Heart right ventricle (tissue), 16 donors: ENCODE measurements around the gene PDHB. TPM values are rescaled to one million over a fixed set of nuclear protein-coding genes. Genes with fewer than 3 reads are reported as not detected.

Experiments
- ATAC-seq, 8 donors: fragments of 200-7000 bp; cut with Tn5 transposase; one replicate each; pipeline ENCODE4 v1.9.1; 2020; ENCODE audit warnings: mild to moderate bottlenecking in 8 of 8, moderate library complexity in 8 of 8, moderate number of reproducible peaks in 1 of 8
- DNase-seq, 2 donors: peaks; one replicate each; pipeline ENCODE4 v3.0.0-alpha.2; 2020
- H3K27ac ChIP-seq, 10 donors: fragments of 200-600 bp; sonication (generic) in 2 of 10; one replicate each; pipeline versions ENCODE4 v1.5.0 to v1.8.0; 2020 to 2022; ENCODE audit warnings: mild to moderate bottlenecking in 3 of 10
- H3K27me3 ChIP-seq, 7 donors: fragments of 200-600 bp; one replicate each; pipeline ENCODE4 v1.8.0; 2021 to 2022; ENCODE audit warnings: mild to moderate bottlenecking in 2 of 7
- H3K36me3 ChIP-seq, 9 donors: fragments of 200-600 bp; sonication (generic) in 1 of 9; one replicate each; pipeline versions ENCODE4 v1.5.0 to v1.8.0; 2020 to 2022; ENCODE audit warnings: mild to moderate bottlenecking in 2 of 9
- H3K4me1 ChIP-seq, 9 donors: fragments of 200-600 bp; sonication (generic) in 1 of 9; one replicate each; pipeline versions ENCODE4 v1.5.0 to v1.8.0; 2020 to 2022; ENCODE audit warnings: mild to moderate bottlenecking in 4 of 9
- H3K4me3 ChIP-seq, 10 donors: fragments of 200-600 bp; sonication (generic) in 2 of 10; one replicate each; pipeline versions ENCODE4 v1.5.0 to v1.8.0; 2020 to 2022; ENCODE audit warnings: mild to moderate bottlenecking in 7 of 10, moderate library complexity in 2 of 10
- H3K9me3 ChIP-seq, 11 donors: fragments of 200-600 bp in 10 of 11; sonication (generic) in 2 of 11; one replicate each; pipeline versions ENCODE4 v1.5.0 to v1.8.0; 2013 to 2022; ENCODE audit warnings: mild to moderate bottlenecking in 2 of 11, control low read depth in 1 of 11, moderate library complexity in 1 of 11
- WGBS, 2 donors: extraction: QIAGEN DNeasy Blood & Tissue Kit; methylation state at CpG; one replicate each; pipeline ENCODE4 v1.1.7; 2013; ENCODE audit warnings: inconsistent platforms in 1 of 2; 5-methylcytosine and 5-hydroxymethylcytosine counted together
- intact Hi-C, 10 donors: fragments of 100-400 bp; cut with DNase I; formaldehyde crosslinking; loops; one replicate each; pipeline versions ENCODE4 v1.11.1 to v1.14.2; 2022
- polyA plus RNA-seq, 2 donors: library from polyadenylated mRNA; stranded (reverse); fragments of 200-250 nt; gene quantifications; one replicate each; pipeline ENCODE4 v1.2.3, GENCODE V29; 2013
- total RNA-seq, 10 donors: library from RNA; stranded (reverse); fragmentation: NEBNext Ultra II Directional in 3 of 10; extraction: Animal tissue kit (Norgen Biotek cat#: 25700) in 3 of 10; gene quantifications; one replicate each; pipeline versions ENCODE4 v1.2.1 to v1.2.4, GENCODE V29; 2021 to 2023
- TF ChIP-seq, protein P1 (sequence below), 9 donors: fragments of 200-600 bp; sonication (generic) in 2 of 9; IDR thresholded peaks; one replicate each; pipeline versions ENCODE4 v1.5.0 to v1.8.0; 2021 to 2022; ENCODE audit warnings: antibody characterized with exemption in 9 of 9, mild to moderate bottlenecking in 5 of 9, moderate library complexity in 1 of 9
- donor health status: Arrhythmogenic right ventricular cardiomyopathy.
- donor health status: ischemic (EF 13 %, LVEDD 7.1; RV severe dilation, severe dysfunction).
- donor health status: healthy with polysubstance abuse.
- donor health status: DM: no; HTN: yes; CAD: no.
- donor health status: DM: no; HTN: no; CAD: no.
- donor health status: ischemic (EF 25% LVEDD 6.9; RV normal size, moderate dysfunction).
- donor health status: ischemic (EF 25% LVEDD 5.7; RV mildly dilated, moderate dysfunction).
- donor health status: healthy.
- donor health status: DM: yes; HTN: yes; CAD: no.
- donor health status: Ischemic cardiomyopathy.
- donor health status: ischemic (EF 35%, LVEDD 5.7; RV mildly dilated, moderate dysfunction).
- donor health status: nonischemic (EF 11% LVEDD 7.7; RV severe dilation, severe dysfunction).
- donor health status: DM: yes; HTN: yes; CAD: no.
- donor health status: PGD.
- donor health status: ischemic (EF 29% LVEDD 5.4; RV normal size, mild dysfunction).
- donor health status: nonischemic (EF 23%, LVEDD 6.1; RV moderate dilation, normal function).

The PDHB gene
- total and polyA plus RNA-seq, 12 donors, result 140 to 255 (median 213) TPM

GRCh38 chr3:58411036-58411435, 22.6 kb downstream of the PDHB start:
- Histone ChIP-seq H3K4me1 (peaks cover 0 to 17% (median 10%) of the 10 kb centered on the region in 9 donors), H3K4me3 (no peak overlapping the region), H3K36me3 (peaks cover 0 to 88% (median 11%) of the 10 kb centered on the region in 9 donors), H3K9me3 (no peaks in the 10 kb centered on the region), H3K27me3 (no peaks in the 10 kb centered on the region), H3K27ac (no peak overlapping the region)
- ATAC-seq (peak in 1 of 8 donors; percentile 19), DNase-seq (no peak)
- intact Hi-C loops, result loop anchor here (5.0 to 10.0 kb wide), 6 partner anchors 74 to 226 kb away; partner anchors contain the start of gene PXK (in 4 of the 10)
- WGBS, 2 donors, result 98 to 100% methylated on average over 3 of the region's 3 CpGs
- TF ChIP-seq, protein P1, sequence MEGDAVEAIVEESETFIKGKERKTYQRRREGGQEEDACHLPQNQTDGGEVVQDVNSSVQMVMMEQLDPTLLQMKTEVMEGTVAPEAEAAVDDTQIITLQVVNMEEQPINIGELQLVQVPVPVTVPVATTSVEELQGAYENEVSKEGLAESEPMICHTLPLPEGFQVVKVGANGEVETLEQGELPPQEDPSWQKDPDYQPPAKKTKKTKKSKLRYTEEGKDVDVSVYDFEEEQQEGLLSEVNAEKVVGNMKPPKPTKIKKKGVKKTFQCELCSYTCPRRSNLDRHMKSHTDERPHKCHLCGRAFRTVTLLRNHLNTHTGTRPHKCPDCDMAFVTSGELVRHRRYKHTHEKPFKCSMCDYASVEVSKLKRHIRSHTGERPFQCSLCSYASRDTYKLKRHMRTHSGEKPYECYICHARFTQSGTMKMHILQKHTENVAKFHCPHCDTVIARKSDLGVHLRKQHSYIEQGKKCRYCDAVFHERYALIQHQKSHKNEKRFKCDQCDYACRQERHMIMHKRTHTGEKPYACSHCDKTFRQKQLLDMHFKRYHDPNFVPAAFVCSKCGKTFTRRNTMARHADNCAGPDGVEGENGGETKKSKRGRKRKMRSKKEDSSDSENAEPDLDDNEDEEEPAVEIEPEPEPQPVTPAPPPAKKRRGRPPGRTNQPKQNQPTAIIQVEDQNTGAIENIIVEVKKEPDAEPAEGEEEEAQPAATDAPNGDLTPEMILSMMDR (IDR thresholded peaks at IDR 0.05), result no peak

- Histone ChIP-seq H3K36me3 (peaks cover 0 to 88% (median 11%) of the 10 kb centered on the region in 9 donors), H3K4me1 (peaks cover 0 to 12% (median 8%) of the 10 kb centered on the region in 9 donors), H3K27me3 (no peaks in the 10 kb centered on the region), H3K9me3 (no peaks in the 10 kb centered on the region), H3K27ac (no peak overlapping the region), H3K4me3 (no peak overlapping the region)
- TF ChIP-seq, protein P1 (IDR thresholded peaks at IDR 0.05), result no peak
- no peak for DNase-seq
- intact Hi-C loops, result loop anchor here (5.0 to 10.0 kb wide), 6 partner anchors 72 to 225 kb away; partner anchors contain the start of gene PXK (in 4 of the 10)
- WGBS, 2 donors, result 88 to 93% methylated on average over 3 of the region's 3 CpGs
- no peak for ATAC-seq
These were observed 24.0 kb downstream of the PDHB start for GRCh38 chr3:58409663-58410062.

GRCh38 chr3:58408906-58409305, 24.7 kb downstream of the PDHB start:
- TF ChIP-seq, protein P1 (IDR thresholded peaks at IDR 0.05), result no peak
- Histone ChIP-seq H3K4me1 (peaks cover 0 to 4% (median under 1%) of the 10 kb centered on the region in 9 donors), H3K4me3 (no peak overlapping the region), H3K36me3 (peaks cover 0 to 95% (median 15%) of the 10 kb centered on the region in 9 donors), H3K9me3 (no peaks in the 10 kb centered on the region), H3K27ac (no peak overlapping the region), H3K27me3 (no peaks in the 10 kb centered on the region)
- intact Hi-C loops, result no loop called here
- ATAC-seq (no peak), DNase-seq (no peak)
- WGBS, 2 donors, result 91 to 92% methylated on average over 5 of the region's 5 CpGs

GRCh38 chr3:58404396-58404795, 29.2 kb downstream of the PDHB start:
- Histone ChIP-seq H3K4me3 (no peak overlapping the region), H3K27me3 (no peaks in the 10 kb centered on the region), H3K9me3 (no peaks in the 10 kb centered on the region), H3K4me1 (peaks cover 0 to 6% (median 5%) of the 10 kb centered on the region in 9 donors), H3K36me3 (peaks cover 0 to 97% (median 18%) of the 10 kb centered on the region in 9 donors), H3K27ac (no peak overlapping the region)
- intact Hi-C loops, result no loop called here
- peak in 1 of 8 donors; percentile 22 for ATAC-seq
- 77 to 81% methylated on average over 4 of the region's 4 CpGs for WGBS, 2 donors
- DNase-seq, result no peak
- TF ChIP-seq, protein P1 (IDR thresholded peaks at IDR 0.05), result no peak
